GM23338 (cell line): Measurements from ENCODE around the gene NCCRP1. TPM values are rescaled to one million over a fixed set of nuclear protein-coding genes. Genes with fewer than 3 reads are reported as not detected.

Experiments used
- ATAC-seq: fragments of 200-7000 bp; cut with Tn5 transposase; 3 replicates; pipeline ENCODE4 v1.9.1; 2020
- DNase-seq: peaks from one replicate; pipeline ENCODE4 v3.0.0-alpha.2; 2015; ENCODE audit warnings: low spot score
- H2AFZ ChIP-seq: fragments of 200-600 bp; sonication (generic); 2 replicates; pipeline ENCODE4 v1.8.0; 2016; ENCODE audit warnings: antibody characterized with exemption, mild to moderate bottlenecking, moderate library complexity
- H3F3A ChIP-seq: fragments of 200-600 bp; sonication (generic); replicated peaks from 2 replicates; pipeline ENCODE4 v1.8.0; 2017; ENCODE audit warnings: antibody characterized with exemption, mixed run types, low read depth
- H3K27ac ChIP-seq: fragments of 200-600 bp; sonication (generic); 2 replicates; pipeline ENCODE4 v1.6.1; 2016; ENCODE audit warnings: low read depth
- H3K27me3 ChIP-seq: fragments of 200-600 bp; sonication (generic); 2 replicates; pipeline ENCODE4 v1.8.0; 2016; ENCODE audit warnings: mild to moderate bottlenecking, mixed run types, moderate library complexity; ENCODE audit not compliant: insufficient read depth
- H3K36me3 ChIP-seq: fragments of 200-600 bp; sonication (generic); 2 replicates; pipeline ENCODE4 v1.8.0; 2016; ENCODE audit warnings: mild to moderate bottlenecking; ENCODE audit not compliant: insufficient read depth
- H3K4me1 ChIP-seq: fragments of 200-600 bp; sonication (generic); 2 replicates; pipeline ENCODE4 v1.8.0; 2016; ENCODE audit warnings: mild to moderate bottlenecking, moderate library complexity; ENCODE audit not compliant: insufficient read depth
- H3K4me2 ChIP-seq: fragments of 200-600 bp; sonication (generic); 2 replicates; pipeline ENCODE4 v1.7.1; 2017; ENCODE audit warnings: mixed run types
- H3K4me3 ChIP-seq: fragments of 200-600 bp; sonication (generic); 2 replicates; pipeline ENCODE4 v1.6.1; 2016; ENCODE audit warnings: mixed run types
- H3K79me2 ChIP-seq: fragments of 200-600 bp; sonication (generic); replicated peaks from 2 replicates; pipeline ENCODE4 v1.8.0; 2017; ENCODE audit warnings: mild to moderate bottlenecking; ENCODE audit not compliant: insufficient read depth
- H3K9me2 ChIP-seq: fragments of 200-600 bp; sonication (generic); 2 replicates; pipeline ENCODE4 v1.8.0; 2017; ENCODE audit not compliant: insufficient read depth
- H4K20me1 ChIP-seq: fragments of 200-600 bp; sonication (generic); replicated peaks from 2 replicates; pipeline ENCODE4 v1.8.0; 2017; ENCODE audit warnings: mild to moderate bottlenecking; ENCODE audit not compliant: insufficient read depth
- H3K27ac Mint-ChIP-seq: 2 replicates; pipeline ENCODE4 v1.8.0; 2020; ENCODE audit warnings: inconsistent platforms, mild to moderate bottlenecking, moderate library complexity, mixed read lengths
- H3K27me3 Mint-ChIP-seq: 3 replicates; pipeline ENCODE4 v1.8.0; 2022; ENCODE audit warnings: low read depth, mild to moderate bottlenecking, moderate library complexity, mixed read lengths, inconsistent platforms; ENCODE audit not compliant: insufficient read depth, poor library complexity
- H3K36me3 Mint-ChIP-seq: 3 replicates; pipeline ENCODE4 v1.8.0; 2021; ENCODE audit warnings: low read depth, mild to moderate bottlenecking, inconsistent platforms, moderate library complexity, mixed read lengths
- H3K4me1 Mint-ChIP-seq: 3 replicates; pipeline ENCODE4 v1.8.0; 2020; ENCODE audit warnings: mild to moderate bottlenecking, inconsistent platforms, mixed read lengths
- H3K4me3 Mint-ChIP-seq: 3 replicates; pipeline ENCODE4 v1.8.0; 2021; ENCODE audit warnings: moderate library complexity, mild to moderate bottlenecking, inconsistent platforms, mixed read lengths
- H3K9me3 Mint-ChIP-seq: 3 replicates; pipeline ENCODE4 v1.8.0; 2020; ENCODE audit warnings: moderate library complexity, mild to moderate bottlenecking, inconsistent platforms, mixed read lengths
- CTCF ChIP-seq, 2 experiments: fragments of 200-600 bp in 1 of 2; sonication (generic) in 1 of 2; conservative IDR thresholded peaks; 2 replicates each; pipeline versions ENCODE4 v1.5.1 to v1.6.1; 2016 to 2017; ENCODE audit warnings: antibody characterized with exemption in 2 of 2, low read depth in 2 of 2, mild to moderate bottlenecking in 2 of 2, moderate library complexity in 1 of 2
- EZH2 ChIP-seq: fragments of 200-600 bp; sonication (generic); IDR thresholded peaks from one replicate; pipeline ENCODE4 v1.8.0; 2017; ENCODE audit warnings: antibody characterized with exemption, mild to moderate bottlenecking, low read depth; ENCODE audit not compliant: unreplicated experiment
- EZH2phosphoT487 ChIP-seq: fragments of 200-600 bp; sonication (generic); IDR thresholded peaks from one replicate; pipeline ENCODE4 v1.8.1; 2018; ENCODE audit warnings: antibody characterized with exemption; ENCODE audit not compliant: unreplicated experiment
- JUNB ChIP-seq: IDR thresholded peaks from one replicate; pipeline ENCODE4 v1.6.1; 2016; ENCODE audit warnings: antibody characterized with exemption; ENCODE audit not compliant: unreplicated experiment
- REST ChIP-seq: IDR thresholded peaks from one replicate; pipeline ENCODE4 v1.6.1; 2018; ENCODE audit warnings: antibody characterized with exemption; ENCODE audit not compliant: unreplicated experiment
- STAT1 ChIP-seq: IDR thresholded peaks from one replicate; pipeline ENCODE4 v1.6.1; 2016; ENCODE audit warnings: antibody characterized with exemption; ENCODE audit not compliant: unreplicated experiment
- ZNF114 ChIP-seq: fragments of 250-450 bp; sonication (Bioruptor Pico); IDR thresholded peaks from 2 replicates; pipeline ENCODE4 v1.5.0; 2020; ENCODE audit warnings: mild to moderate bottlenecking, moderate library complexity
- ZNF331 ChIP-seq: fragments of 250-450 bp; sonication (Bioruptor Pico); IDR thresholded peaks from 2 replicates; pipeline ENCODE4 v1.5.0; 2020; ENCODE audit warnings: low read depth, mild to moderate bottlenecking, moderate library complexity
- ZNF462 ChIP-seq: fragments of 250-450 bp; sonication (Bioruptor Pico); IDR thresholded peaks from 2 replicates; pipeline ENCODE4 v1.5.0; 2020; ENCODE audit warnings: mild to moderate bottlenecking, moderate library complexity
- polyA plus RNA-seq: library from polyadenylated mRNA; unstranded; fragments of >200 nt; fragmentation: Nextera tagmentation; extraction: Ambion mirVana; gene quantifications from 2 replicates; pipeline ENCODE4 v1.2.1, GENCODE V29; 2016
- total RNA-seq: library from RNA; depleted of rRNA; stranded (reverse); fragments of >200 nt; shearing (Covaris generic); gene quantifications from 2 replicates; pipeline ENCODE4 v1.2.3, GENCODE V29; 2014

Gene NCCRP1
- total and polyA plus RNA-seq, 2 experiments from 2014 or later: 3.6 to 6.2 TPM

GRCh38 chr19:39205449-39205764 lies 8.6 kb downstream of the NCCRP1 start:
- Histone ChIP-seq H4K20me1 (no peaks in the 10 kb centered on the region), H3K27me3 (peaks cover 30% of the 10 kb centered on the region), H3K27ac (no peak overlapping the region), H3K36me3 (no peaks in the 10 kb centered on the region), H3F3A (no peaks in the 10 kb centered on the region), H3K79me2 (no peaks in the 10 kb centered on the region), H2AFZ (no peak overlapping the region), H3K4me2 (no peak overlapping the region), H3K9me2 (no peaks in the 10 kb centered on the region), H3K4me3 (no peak overlapping the region), H3K4me1 (no peaks in the 10 kb centered on the region; the same call in 1 of the 2 replicates)
- ATAC-seq (no peak), DNase-seq (no peak)
- no peak overlapping the region for H3K27ac Mint-ChIP-seq
- no peaks in the 10 kb centered on the region for H3K36me3 Mint-ChIP-seq
- peaks cover 21% of the 10 kb centered on the region for H3K27me3 Mint-ChIP-seq
- H3K4me3 Mint-ChIP-seq: no peak overlapping the region
- no peak for TF ChIP-seq EZH2
- no peak for TF ChIP-seq JUNB
- no peak for TF ChIP-seq ZNF462 (CRISPR knock-in tag)
- TF ChIP-seq ZNF331 (CRISPR knock-in tag): no peak
- TF ChIP-seq EZH2phosphoT487: no peak
- no peak for TF ChIP-seq STAT1
- no peak for TF ChIP-seq ZNF114 (CRISPR knock-in tag)
- no peaks in the 10 kb centered on the region for H3K9me3 Mint-ChIP-seq
- no peaks in the 10 kb centered on the region; the same call in 2 of the 3 replicates for H3K4me1 Mint-ChIP-seq

GRCh38 chr19:39206122-39206521 lies 9.4 kb downstream of the NCCRP1 start:
- no peaks in the 10 kb centered on the region for H3K36me3 Mint-ChIP-seq
- Histone ChIP-seq H3F3A (no peaks in the 10 kb centered on the region), H2AFZ (no peak overlapping the region), H3K4me2 (no peak overlapping the region), H4K20me1 (no peaks in the 10 kb centered on the region), H3K27me3 (peaks cover 30% of the 10 kb centered on the region), H3K9me2 (no peaks in the 10 kb centered on the region), H3K27ac (no peak overlapping the region), H3K4me3 (no peak overlapping the region), H3K79me2 (no peaks in the 10 kb centered on the region), H3K4me1 (no peaks in the 10 kb centered on the region; the same call in 1 of the 2 replicates), H3K36me3 (no peaks in the 10 kb centered on the region)
- peaks cover 20% of the 10 kb centered on the region for H3K27me3 Mint-ChIP-seq
- H3K4me3 Mint-ChIP-seq: no peak overlapping the region
- no peak for DNase-seq
- no peak for ATAC-seq
- H3K4me1 Mint-ChIP-seq: no peaks in the 10 kb centered on the region; the same call in 2 of the 3 replicates
- no peaks in the 10 kb centered on the region for H3K9me3 Mint-ChIP-seq
- H3K27ac Mint-ChIP-seq: no peak overlapping the region
- no peak for TF ChIP-seq REST
- TF ChIP-seq CTCF (conservative IDR thresholded peaks at IDR 0.05; ENCODE audit: low read depth in 2 of 2): no peak
